HG03066 (cell line): ENCODE results near the gene ZFP64.
A peak's percentile ranks its signal among the peaks of the same experiment; 100 is the strongest.
"Not testable (repeated sequence)": the region's sequence is repeated elsewhere in the genome, so short reads cannot be mapped to it uniquely, and the experiment has no call there.

Experiments
- ATAC-seq: cut with Tn5 transposase; IDR thresholded peaks from one replicate; pipeline ENCODE4 v1.9.1; 2021; ENCODE audit warnings: low read depth; ENCODE audit not compliant: unreplicated experiment

The ZFP64 gene

DNA sequence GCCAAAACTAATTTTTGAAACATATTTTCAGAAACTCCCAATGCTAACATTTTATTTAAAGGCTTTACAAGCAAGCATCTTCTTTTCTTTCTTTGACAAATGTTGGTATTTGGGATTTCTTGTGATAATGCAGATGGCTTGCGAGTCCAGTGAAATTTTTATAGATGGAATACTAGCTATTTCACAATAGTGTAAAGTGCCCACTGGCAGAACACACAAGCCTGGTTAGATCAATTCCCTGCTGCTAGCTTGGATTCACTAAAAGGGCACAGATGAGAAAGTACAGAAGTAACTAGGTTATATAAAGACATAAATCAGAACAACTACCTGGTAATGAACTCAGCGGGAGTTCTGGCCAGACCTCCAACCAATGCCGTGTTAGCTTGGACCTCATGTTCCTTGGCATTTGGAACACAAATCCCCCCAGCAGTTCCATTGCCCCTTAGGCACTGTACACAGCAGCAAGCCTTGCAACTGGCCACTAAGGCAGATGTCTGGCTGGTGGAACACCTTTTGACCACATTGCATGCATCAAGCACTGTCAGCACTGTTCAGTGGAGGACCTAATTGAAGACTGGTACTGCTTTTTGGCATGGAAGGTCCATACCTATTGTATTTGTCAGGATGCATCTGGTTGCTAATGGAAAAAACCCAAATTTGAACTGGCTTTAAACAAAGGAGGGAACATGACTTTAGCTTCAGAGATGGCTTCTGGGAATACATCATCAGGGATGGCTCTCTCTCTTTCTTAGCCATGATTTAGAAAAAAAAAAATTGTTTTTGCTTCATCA is 15.6 kb upstream of the ZFP64 start:
- ATAC-seq: no peak

DNA sequence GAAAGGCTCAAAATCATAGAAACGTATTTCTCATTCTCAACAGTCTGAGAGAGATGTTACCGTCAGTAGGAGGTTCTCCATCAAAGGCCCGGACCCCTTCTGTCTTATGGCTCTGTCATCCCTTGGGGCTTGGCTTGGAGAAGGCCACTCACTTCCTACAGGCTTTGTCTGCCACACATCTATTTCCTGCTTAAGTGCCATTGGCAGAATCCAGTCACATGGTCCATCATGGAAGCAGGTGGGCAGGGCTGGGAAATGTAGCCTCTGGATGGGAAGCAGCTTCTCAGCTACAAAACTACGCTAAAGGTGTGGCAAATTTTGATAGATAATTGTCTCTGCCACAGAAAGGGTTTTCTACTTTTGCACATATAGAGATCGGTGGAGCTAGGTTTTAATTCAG is 12.6 kb upstream of the ZFP64 start:
- no peak for ATAC-seq

DNA sequence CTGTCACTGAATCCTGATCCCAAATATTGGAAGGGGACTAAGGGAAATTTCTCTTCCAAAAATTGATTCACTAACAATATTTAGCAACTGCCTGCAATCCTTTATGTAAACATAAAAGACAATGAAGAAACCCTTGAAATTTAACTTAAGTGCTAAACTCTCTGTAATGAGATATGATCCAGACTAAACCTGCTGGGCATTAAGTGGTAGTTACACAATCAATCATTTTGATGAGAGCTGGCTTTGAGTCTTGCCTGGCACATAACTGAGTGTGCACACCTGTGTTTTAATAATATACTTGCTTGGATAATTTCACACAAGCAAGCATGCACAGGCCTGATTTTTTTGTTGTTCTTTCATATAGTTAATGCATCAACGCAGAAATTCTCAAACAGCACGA is 9.8 kb upstream of the ZFP64 start:
- ATAC-seq: no peak

DNA sequence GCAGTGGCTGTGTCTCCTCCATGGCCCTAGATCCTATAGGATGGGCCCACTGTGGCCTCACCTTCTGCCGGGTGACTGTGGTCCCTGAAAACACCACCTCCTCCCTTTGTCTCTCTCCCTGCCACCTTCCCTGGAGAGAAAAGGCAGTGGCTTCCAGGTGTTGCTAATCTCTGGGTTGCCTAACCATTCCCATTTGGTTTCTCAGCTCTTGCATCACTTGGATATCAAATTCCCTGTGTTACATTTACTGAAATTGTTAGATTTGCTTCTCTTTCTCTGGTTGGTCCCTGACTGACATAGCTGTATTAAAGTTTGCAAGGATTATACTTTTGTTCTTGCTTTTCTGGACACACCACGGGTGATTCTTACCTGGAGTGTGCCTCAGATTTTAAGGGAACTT is 9.3 kb upstream of the ZFP64 start:
- ATAC-seq: no peak

DNA sequence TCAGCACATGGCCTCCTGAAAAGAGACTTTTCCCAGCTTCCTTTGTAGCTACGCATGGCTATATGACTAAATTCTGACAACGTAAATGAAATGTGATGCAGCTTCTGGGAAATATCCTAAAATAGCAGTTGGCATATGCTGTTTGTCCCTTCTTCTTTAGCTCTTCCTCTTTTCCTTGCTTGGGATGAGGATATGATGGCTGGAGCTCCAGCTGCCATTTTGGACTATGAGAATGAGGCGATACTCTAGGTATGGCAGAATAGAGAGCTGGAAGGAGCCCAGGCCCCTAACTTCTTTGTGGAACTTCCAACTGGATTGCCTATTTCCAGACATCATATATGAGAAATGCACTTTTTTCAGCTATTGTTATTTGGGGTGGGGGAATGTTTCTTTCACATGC is 5.3 kb upstream of the ZFP64 start:
- no peak for ATAC-seq

DNA sequence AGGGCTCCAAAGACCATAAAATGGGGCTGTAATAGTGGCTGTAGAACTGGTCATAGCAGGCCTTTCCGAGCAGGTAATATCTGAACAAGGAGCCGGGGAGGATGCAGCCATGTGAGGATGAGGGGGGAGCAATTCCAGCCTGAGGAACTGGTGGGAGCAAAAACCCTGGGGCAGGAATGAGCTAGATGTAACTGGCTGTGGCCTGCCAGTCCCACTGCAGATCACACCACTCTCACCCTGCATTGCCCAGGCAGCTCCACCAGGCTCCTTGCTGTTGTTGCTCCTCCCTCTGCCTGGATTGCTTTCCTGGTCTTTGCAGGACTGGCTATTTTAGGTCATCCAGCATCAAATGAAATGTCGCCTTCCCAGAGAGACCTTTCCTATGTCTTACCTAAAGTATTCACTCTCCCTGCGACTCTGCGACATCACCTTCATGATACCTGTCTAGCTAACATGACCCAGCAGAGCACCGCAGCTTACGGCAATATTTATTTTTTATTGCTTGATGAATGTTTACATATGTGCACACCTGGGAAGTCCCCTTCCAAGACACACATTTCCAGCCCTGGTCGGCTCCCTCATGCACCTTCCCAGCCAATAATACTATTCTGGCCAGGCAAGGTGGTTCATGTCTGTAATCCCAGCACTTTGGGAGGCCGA is 2.4 kb upstream of the ZFP64 start:
- ATAC-seq: no peak

DNA sequence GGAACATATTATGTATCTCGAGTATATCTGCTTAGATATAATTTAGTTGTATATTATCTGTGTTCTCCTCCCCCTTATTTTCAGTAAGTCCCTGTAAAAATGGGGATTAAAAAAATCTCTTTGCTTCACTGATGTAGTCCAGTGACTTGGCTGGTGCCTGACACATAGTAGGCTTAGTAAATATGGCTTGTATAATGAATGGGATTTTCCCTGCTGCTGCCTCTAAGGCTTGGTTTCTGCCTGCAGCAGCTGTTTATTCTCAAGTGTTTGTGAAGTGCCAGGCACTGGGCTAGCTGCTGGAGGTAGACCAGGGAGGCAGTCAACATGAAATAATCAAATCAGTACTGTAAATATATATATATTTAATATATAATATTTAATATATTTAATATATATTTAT is 1.6 kb upstream of the ZFP64 start:
- no peak for ATAC-seq

DNA sequence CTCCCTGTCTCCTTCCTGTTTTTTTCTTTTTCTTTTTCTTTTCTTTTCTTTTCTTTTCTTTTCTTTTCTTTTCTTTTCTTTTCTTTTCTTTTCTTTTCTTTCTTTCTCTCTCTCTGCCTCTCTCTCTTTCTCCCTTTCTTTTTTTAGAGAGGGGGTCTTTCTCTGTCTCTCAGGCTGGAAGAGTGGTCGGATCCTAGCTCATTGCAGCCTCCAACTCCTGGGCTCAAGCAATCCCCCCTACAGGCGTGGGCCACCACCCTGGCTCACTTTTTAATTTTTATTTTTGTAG is 1.1 kb upstream of the ZFP64 start:
- not testable (repeated sequence) for ATAC-seq

DNA sequence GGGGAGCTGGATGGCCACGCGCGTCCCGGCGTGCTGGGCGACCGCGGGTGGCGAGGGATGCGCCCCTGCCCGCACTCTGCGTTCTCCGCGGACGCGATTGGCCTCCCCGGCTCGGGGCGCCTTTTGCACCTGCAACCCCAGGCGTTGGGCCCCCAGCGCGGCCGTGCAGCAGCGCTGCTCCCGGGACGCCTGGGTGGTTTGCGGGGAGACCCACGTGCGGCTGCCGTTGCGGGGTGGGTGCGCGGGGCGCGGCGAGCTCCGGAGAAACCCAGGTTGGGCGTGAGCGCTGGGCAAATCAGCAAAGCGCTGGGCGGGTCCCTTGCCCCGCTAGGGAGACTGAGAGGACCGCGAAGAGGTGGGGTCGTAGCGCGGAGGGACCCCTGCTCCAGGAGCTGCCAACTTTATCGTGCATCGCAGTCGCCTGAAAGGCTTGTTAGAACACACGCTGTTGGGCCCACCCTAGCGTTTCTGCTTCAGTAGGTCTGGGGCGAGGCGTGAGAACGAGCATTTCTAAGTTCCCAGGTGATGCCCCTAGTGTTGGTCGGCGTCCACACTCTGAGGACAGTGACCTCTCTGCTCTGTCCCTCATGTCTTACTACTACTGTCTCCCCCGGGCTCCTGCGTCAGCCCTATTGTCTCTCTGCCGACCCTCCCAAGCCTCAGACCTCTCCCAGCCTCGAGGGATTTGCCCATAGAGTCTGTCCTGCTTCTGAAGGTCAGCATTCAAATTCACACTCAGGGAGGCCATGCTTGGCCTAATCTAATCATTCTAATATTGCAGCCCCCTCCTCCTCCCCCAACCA is 538 bp upstream of the ZFP64 start:
- ATAC-seq: peak; percentile 52

DNA sequence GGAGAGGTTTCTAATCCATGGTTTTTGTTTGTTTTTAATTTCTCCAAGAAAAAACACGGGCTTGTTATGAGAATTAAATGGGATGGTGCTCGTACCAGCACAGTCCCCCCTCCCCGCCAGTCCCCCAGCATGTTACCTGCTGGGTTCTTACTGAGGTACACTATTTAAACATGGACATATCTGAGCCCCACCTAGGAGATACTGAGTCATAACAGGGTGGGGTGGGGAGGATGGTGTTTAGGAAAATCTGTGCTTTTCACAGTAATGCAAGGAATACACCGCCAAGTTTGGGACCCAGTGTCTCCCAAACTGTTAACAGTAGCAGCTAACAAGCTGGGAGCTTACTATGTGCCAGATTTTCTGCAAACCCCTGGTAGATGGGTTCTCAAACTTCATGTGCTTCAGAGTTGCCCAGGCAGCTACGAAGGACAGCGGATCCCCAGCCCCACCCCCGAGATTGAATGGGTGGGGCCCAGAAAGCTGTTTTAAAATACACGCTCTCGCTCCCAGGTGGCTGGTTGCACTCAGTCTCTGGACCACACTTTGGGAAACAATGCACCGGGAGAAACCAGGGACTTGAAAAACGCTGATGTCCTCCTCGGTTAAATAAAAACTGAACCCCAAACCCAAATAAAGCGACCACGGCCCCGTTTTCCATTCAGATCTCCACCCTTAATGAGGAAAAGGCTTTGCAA is 995 bp downstream of the ZFP64 start:
- peak; percentile 41 for ATAC-seq

DNA sequence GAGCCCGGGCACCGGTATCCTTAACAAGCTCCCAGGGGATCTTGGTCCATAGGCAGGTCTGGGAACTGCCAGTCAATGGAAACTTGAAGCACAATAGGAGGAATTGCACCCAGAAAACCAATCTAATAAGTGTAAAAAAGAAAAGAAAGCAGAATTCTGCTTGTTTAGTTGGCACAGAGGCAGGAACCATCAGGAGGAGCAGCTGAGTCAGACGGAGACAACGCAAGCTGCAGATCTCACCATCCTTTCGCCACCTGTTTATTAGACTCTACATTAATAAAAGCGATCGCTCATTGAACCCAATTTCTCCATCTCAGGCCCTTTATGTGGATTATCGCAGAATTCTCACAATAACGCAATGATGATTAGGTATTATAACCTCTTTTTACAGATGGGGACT is 9.8 kb downstream of the ZFP64 start:
- ATAC-seq: no peak

DNA sequence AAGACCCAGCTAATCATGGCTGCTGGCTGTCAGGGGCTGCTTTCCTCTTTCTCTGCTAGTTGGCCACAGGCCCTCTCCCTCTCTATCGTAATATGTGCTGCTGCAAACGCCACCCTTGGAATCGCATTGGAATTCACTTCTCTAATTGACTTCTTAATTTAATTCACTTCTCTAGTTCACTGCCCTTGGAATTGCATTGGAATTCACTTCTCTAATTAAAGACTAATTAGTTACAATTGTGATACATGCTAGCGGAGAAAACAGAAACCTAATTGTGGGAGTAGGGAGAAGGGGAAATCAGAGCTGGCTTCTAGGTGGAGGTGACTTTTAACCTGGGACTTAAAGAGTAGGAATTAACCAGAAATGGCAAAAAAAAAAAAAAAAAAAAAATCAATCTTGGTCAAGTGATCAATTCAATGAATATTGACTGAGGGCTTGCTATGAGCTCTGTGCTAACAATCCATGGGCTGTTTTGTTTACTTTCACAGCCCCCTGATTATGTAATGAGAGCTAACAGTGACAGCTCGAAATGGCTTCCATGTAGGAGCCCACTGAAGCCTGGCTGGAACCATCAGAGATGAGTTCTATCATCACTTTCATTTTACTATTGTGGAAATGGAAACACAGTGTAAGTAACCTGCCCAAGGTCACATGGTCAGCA is 11.3 kb downstream of the ZFP64 start:
- ATAC-seq: no peak

DNA sequence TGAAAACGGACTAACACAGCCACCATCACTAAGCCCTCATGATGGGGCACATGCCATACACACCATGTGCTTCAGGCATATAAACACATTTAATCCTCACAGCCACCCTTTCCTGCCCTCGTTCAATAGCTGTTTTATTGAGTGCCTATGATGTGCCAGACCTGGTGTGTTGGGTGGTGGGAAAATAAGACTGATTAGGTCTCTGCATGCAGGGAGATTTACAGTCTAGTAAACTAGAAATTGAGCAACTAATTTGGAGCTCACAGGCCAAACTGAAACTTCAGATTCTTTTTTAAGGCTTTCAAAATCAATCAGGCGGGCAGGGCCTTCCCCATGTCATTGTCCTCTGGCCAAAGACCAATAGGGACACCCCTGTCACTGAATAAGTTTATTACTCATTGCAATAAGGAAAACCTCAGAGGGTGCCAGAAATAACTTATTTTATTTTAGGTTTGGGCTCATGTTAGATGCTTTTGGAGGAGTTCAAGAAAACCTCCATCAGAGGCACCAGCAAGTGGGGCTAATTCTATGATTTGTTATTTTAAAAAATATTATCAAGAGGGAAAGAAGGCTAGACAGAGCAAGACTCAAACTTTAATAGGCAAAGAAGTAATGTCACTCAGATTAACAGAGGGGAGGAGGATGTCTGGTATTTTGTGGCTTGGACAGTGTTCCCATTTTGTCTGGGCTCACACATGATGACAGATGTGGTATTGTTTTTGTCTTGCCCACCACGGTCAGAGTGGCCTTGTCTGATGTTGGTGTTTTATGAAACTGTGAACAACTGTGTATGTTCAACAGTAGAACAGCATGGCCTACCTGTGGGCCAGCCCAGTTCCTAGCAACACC is 12.0 kb downstream of the ZFP64 start:
- ATAC-seq: peak; percentile 90

DNA sequence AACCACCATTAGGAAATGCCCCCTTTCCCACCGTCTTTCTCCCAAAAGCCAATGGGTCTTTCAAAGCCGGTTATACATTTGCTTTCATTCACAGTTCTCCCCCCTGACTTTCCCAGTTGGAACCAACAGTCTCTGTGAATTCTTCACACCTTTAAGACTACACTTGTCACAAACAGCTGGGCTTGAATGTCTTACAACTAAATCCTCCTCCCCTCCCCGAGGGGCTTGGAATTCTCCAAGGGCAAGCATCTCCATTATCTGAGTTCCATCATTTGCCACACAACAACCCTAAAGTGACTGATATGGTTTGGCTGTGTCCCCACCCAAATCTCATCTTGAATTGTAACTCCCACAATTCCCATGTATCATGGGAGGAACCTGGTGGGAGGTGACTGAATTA is 12.9 kb downstream of the ZFP64 start:
- ATAC-seq: no peak

DNA sequence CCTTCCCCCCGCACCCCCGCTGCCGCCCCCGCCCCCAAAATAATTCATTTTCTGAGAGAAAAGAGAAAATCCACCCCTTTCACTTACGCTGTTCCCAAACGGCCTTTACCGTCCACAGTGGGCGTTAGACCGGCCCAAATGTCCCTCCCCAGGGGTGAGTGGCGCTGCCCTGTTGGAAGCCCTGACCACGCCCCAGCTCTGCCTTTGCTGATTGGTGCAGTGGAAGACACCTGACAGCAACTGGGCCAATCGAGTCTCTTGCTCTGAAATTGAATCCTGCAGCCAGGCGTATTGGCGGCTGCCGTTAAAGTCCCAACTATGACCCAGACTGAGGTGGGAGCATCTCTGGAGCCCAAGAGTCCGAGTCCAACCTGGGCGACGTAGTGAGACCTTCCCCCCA is 15.7 kb downstream of the ZFP64 start:
- ATAC-seq: no peak

DNA sequence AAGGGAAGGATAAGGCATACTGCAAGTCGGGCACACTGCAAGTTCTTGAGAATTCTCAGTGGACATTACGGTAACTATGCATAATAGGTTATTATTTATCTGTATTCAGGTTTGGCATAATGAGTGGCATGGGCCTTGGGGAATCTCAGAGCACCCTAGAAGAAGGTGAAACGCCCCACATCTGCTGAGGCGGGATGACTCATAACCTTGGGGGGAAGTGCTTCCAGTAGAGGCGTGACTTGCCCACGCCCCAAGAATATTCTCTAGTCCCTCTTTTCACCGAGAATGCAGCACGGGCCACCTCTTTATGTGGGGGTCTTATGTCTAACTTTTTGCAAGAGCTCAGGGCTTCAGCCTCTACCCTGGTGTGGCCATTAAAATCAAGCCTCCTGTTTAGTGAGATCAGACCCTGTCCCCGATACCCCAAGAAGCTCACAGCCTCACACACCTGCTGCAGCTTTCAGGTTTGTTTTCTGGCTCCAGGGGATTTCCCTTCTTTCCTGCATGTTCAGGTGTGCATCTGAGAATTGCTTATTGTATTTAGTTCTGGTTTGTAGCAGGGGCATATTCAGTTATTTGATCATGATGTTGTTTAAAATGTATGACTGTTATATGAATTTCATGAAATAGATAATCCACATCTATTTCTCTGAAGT is 19.1 kb downstream of the ZFP64 start:
- peak; percentile 67 for ATAC-seq

DNA sequence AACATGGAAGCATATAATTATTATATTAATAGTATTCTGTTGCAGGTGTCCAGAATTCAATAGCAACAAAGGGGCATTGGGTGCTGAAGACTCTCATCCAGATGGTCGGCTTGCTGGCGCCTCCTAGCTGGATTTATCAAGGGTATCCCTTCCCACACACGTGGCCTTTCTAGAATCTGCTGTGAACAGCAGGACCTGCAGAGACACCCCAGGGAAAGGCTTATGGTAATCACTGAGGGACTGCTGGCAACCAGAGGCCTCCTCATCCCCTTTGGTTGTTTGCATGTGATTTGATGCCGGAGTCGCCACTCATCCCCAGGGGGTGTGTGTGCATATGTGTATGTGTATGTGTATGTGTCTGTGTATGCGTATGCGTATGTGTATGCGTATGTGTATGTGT is 20.6 kb downstream of the ZFP64 start:
- ATAC-seq: no peak

DNA sequence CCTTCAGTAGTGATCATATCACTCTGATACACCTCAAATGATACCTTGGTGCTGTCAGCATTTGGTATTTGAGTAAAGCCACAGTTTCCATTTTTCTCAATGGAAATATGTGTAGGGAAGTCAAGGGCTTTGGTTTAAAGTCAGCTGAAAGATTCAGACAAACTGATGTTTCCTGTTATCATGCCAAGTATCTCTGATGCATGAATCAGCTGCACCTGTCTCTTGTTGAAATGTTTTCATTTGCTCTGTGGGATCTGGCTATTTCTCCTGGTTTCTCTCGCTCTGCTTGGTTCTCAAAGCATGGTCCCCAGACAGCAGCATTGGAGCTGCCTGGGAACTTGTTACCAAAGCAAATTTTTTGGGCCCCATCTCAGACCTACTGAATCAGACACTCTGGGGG is 23.5 kb downstream of the ZFP64 start:
- no peak for ATAC-seq

DNA sequence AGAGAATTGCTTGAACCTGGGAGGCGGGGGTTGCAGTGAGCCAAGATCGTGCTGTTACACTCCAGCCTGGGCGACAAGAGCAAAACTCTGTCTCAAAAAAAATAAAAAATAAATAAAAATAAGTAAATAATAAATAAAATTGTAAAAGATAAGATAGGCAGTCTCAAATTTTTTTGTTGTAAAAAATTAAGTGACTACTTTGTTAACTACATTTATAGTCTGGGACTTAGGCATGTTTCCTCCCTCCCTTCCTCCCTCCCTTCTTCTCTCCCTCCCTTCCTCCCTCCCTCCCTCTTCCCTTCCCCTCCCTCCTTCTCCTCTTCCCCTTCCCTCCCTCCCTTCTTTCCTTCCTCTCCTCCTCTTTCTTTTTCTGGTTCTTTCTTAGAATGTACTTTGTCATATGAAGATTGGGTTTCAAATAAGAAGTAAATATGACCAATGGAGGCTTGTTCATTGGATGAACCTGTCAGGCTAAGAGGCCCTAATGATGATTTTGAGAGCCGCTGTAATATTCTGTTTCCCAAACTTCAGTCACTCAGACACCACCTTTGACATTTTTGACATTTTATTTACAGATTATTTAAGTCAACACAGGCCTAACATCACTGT is 24.2 kb downstream of the ZFP64 start:
- no peak for ATAC-seq
